Activated CD8-positive, alpha-beta T cell treated with anti-CD3 and anti-CD28 coated beads, Interleukin-2, amount 10 ng/mL, durations not matched to agents 7 days and 5 days (primary cell): ENCODE measurements around the gene A3GALT2. TPM values are rescaled to one million over a fixed set of nuclear protein-coding genes. Genes with fewer than 3 reads are reported as not detected.

Source experiments
- ATAC-seq: fragments of 150-1000 bp; cut with Tn5 transposase; one replicate; pipeline ENCODE4 v1.10.0; 2021; ENCODE audit warnings: moderate library complexity
- CTCF ChIA-PET: fragments of 350-600 bp; sonication (Branson Sonifier 250); formaldehyde crosslinking; loops from one replicate; lab custom pipeline; 2021; ENCODE audit warnings: antibody characterized with exemption; lab: Charles Lee
- POLR2A ChIA-PET: fragments of 350-600 bp; sonication (Branson Sonifier 250); formaldehyde crosslinking; loops from one replicate; lab custom pipeline; 2021; ENCODE audit warnings: antibody characterized with exemption; lab: Charles Lee
- DNase-seq: peaks from one replicate; pipeline ENCODE4 v3.0.0-alpha.2; 2020
- H3K27ac Mint-ChIP-seq: one replicate; pipeline ENCODE4 v1.8.0; 2021; ENCODE audit warnings: mild to moderate bottlenecking, mixed read lengths
- H3K27me3 Mint-ChIP-seq: one replicate; pipeline ENCODE4 v1.8.0; 2021; ENCODE audit warnings: low read depth, mixed read lengths
- H3K36me3 Mint-ChIP-seq: one replicate; pipeline ENCODE4 v1.8.0; 2021; ENCODE audit warnings: low read depth, mixed read lengths
- H3K4me1 Mint-ChIP-seq: one replicate; pipeline ENCODE4 v1.8.0; 2021; ENCODE audit warnings: low read depth, mixed read lengths
- H3K4me3 Mint-ChIP-seq: one replicate; pipeline ENCODE4 v1.8.0; 2021; ENCODE audit warnings: mild to moderate bottlenecking, mixed read lengths
- H3K9me3 Mint-ChIP-seq: one replicate; pipeline ENCODE4 v1.8.0; 2022; ENCODE audit warnings: mixed read lengths; ENCODE audit not compliant: insufficient read depth
- total RNA-seq, 2 experiments: library from RNA; stranded (reverse); gene quantifications; one replicate each; pipeline ENCODE4 v1.2.3, GENCODE V29; 2021

Gene A3GALT2
- total RNA-seq, 2 experiments from 2014 or later = not detected

GRCh38 chr1:33341190-33341589 lies 20.3 kb upstream of the A3GALT2 start:
- DNase-seq (no peak), ATAC-seq (no peak)
- H3K9me3 Mint-ChIP-seq = no peaks in the 10 kb centered on the region
- H3K27ac Mint-ChIP-seq = no peak overlapping the region
- ChIA-PET CTCF (no interaction called here), POLR2A (no interaction called here)
- peaks cover 24% of the 10 kb centered on the region for H3K36me3 Mint-ChIP-seq
- peaks cover 28% of the 10 kb centered on the region for H3K4me1 Mint-ChIP-seq
- no peak overlapping the region for H3K4me3 Mint-ChIP-seq
- H3K27me3 Mint-ChIP-seq = no peaks in the 10 kb centered on the region

- no peak for ATAC-seq
- Mint-ChIP-seq H3K27ac (no peak overlapping the region), H3K36me3 (peaks cover 24% of the 10 kb centered on the region), H3K4me3 (no peak overlapping the region), H3K4me1 (peaks cover 31% of the 10 kb centered on the region), H3K27me3 (no peaks in the 10 kb centered on the region), H3K9me3 (no peaks in the 10 kb centered on the region)
- no peak for DNase-seq
- CTCF ChIA-PET = interaction anchor here (1.0 to 2.5 kb wide), 2 partner anchors 8 to 43 kb away, joined by 3 to 13 read pairs; no protein-coding TSS in a partner anchor
- POLR2A ChIA-PET = no interaction called here
These were observed 18.5 kb upstream of the A3GALT2 start for GRCh38 chr1:33339413-33339812.

GRCh38 chr1:33338440-33339211 lies 17.7 kb upstream of the A3GALT2 start:
- DNase-seq = no peak
- ChIA-PET CTCF (interaction anchor here (1.0 to 2.5 kb wide), 2 partner anchors 9 to 43 kb away, joined by 3 to 13 read pairs; no protein-coding TSS in a partner anchor), POLR2A (no interaction called here)
- H3K27me3 Mint-ChIP-seq = no peaks in the 10 kb centered on the region
- peaks cover 22% of the 10 kb centered on the region for H3K36me3 Mint-ChIP-seq
- no peak overlapping the region for H3K27ac Mint-ChIP-seq
- ATAC-seq = no peak
- H3K4me3 Mint-ChIP-seq = no peak overlapping the region
- H3K9me3 Mint-ChIP-seq = no peaks in the 10 kb centered on the region
- H3K4me1 Mint-ChIP-seq = peaks cover 23% of the 10 kb centered on the region

GRCh38 chr1:33338048-33338439 lies 17.1 kb upstream of the A3GALT2 start:
- H3K9me3 Mint-ChIP-seq = no peaks in the 10 kb centered on the region
- ATAC-seq (no peak), DNase-seq (no peak)
- H3K4me3 Mint-ChIP-seq = no peak overlapping the region
- peaks cover 20% of the 10 kb centered on the region for H3K36me3 Mint-ChIP-seq
- H3K4me1 Mint-ChIP-seq = peaks cover 21% of the 10 kb centered on the region
- ChIA-PET POLR2A (no interaction called here), CTCF (interaction anchor here (1.0 to 2.5 kb wide), 2 partner anchors 10 to 42 kb away, joined by 3 to 13 read pairs; no protein-coding TSS in a partner anchor)
- H3K27ac Mint-ChIP-seq = no peak overlapping the region
- no peaks in the 10 kb centered on the region for H3K27me3 Mint-ChIP-seq

- DNase-seq = no peak
- ChIA-PET CTCF (interaction anchor here (1.2 to 3.3 kb wide), 2 partner anchors 39 to 42 kb away, joined by 3 to 13 read pairs; no protein-coding TSS in a partner anchor), POLR2A (no interaction called here)
- no peak overlapping the region for H3K27ac Mint-ChIP-seq
- no peaks in the 10 kb centered on the region for H3K27me3 Mint-ChIP-seq
- peaks cover 21% of the 10 kb centered on the region for H3K4me1 Mint-ChIP-seq
- ATAC-seq = no peak
- H3K9me3 Mint-ChIP-seq = no peaks in the 10 kb centered on the region
- H3K4me3 Mint-ChIP-seq = no peak overlapping the region
- peaks cover 22% of the 10 kb centered on the region for H3K36me3 Mint-ChIP-seq
These were observed 16.5 kb upstream of the A3GALT2 start for GRCh38 chr1:33337441-33337840.

GRCh38 chr1:33336580-33336979 lies 15.7 kb upstream of the A3GALT2 start:
- H3K9me3 Mint-ChIP-seq = no peaks in the 10 kb centered on the region
- no peak overlapping the region for H3K27ac Mint-ChIP-seq
- POLR2A ChIA-PET = no interaction called here
- H3K27me3 Mint-ChIP-seq = no peaks in the 10 kb centered on the region
- DNase-seq (no peak), ATAC-seq (no peak)
- H3K4me1 Mint-ChIP-seq = peaks cover 21% of the 10 kb centered on the region
- H3K4me3 Mint-ChIP-seq = no peak overlapping the region
- CTCF ChIA-PET = interaction anchor here (0.7 to 3.3 kb wide), 4 partner anchors 14 to 41 kb away, joined by 3 to 13 read pairs (median 3); no protein-coding TSS in a partner anchor
- H3K36me3 Mint-ChIP-seq = peaks cover 26% of the 10 kb centered on the region

- H3K36me3 Mint-ChIP-seq = peaks cover 25% of the 10 kb centered on the region
- DNase-seq (no peak), ATAC-seq (no peak)
- peak overlapping the region; percentile 58 for H3K27ac Mint-ChIP-seq
- H3K27me3 Mint-ChIP-seq = no peaks in the 10 kb centered on the region
- peaks cover 12% of the 10 kb centered on the region for H3K4me1 Mint-ChIP-seq
- POLR2A ChIA-PET = no interaction called here
- no peaks in the 10 kb centered on the region for H3K9me3 Mint-ChIP-seq
- CTCF ChIA-PET = interaction anchor here (3.3 kb wide), 1 partner anchor 39 kb away, joined by 13 read pairs; no protein-coding TSS in a partner anchor
- H3K4me3 Mint-ChIP-seq = no peak overlapping the region
These were observed 14.1 kb upstream of the A3GALT2 start for GRCh38 chr1:33335020-33335419.

GRCh38 chr1:33334081-33334552 lies 13.2 kb upstream of the A3GALT2 start:
- POLR2A ChIA-PET = no interaction called here
- CTCF ChIA-PET = interaction anchor here (1.6 kb wide), 1 partner anchor 39 kb away, joined by 3 read pairs; no protein-coding TSS in a partner anchor
- H3K27me3 Mint-ChIP-seq = no peaks in the 10 kb centered on the region
- ATAC-seq (no peak), DNase-seq (no peak)
- no peak overlapping the region for H3K27ac Mint-ChIP-seq
- H3K9me3 Mint-ChIP-seq = no peaks in the 10 kb centered on the region
- peaks cover 10% of the 10 kb centered on the region for H3K4me1 Mint-ChIP-seq
- H3K4me3 Mint-ChIP-seq = no peak overlapping the region
- H3K36me3 Mint-ChIP-seq = peaks cover 31% of the 10 kb centered on the region

- no peak for ATAC-seq
- no peak for DNase-seq
- ChIA-PET POLR2A (no interaction called here), CTCF (interaction anchor here (1.6 kb wide), 1 partner anchor 38 kb away, joined by 3 read pairs; no protein-coding TSS in a partner anchor)
- Mint-ChIP-seq H3K36me3 (peaks cover 42% of the 10 kb centered on the region), H3K27me3 (no peaks in the 10 kb centered on the region), H3K27ac (no peak overlapping the region), H3K4me1 (peaks cover 10% of the 10 kb centered on the region), H3K9me3 (no peaks in the 10 kb centered on the region), H3K4me3 (no peak overlapping the region)
These were observed 12.0 kb upstream of the A3GALT2 start for GRCh38 chr1:33332881-33333280.

GRCh38 chr1:33332357-33332789 lies 11.5 kb upstream of the A3GALT2 start:
- CTCF ChIA-PET = no interaction called here
- POLR2A ChIA-PET = no interaction called here
- ATAC-seq (no peak), DNase-seq (no peak)
- H3K4me1 Mint-ChIP-seq = peaks cover 12% of the 10 kb centered on the region
- H3K27ac Mint-ChIP-seq = no peak overlapping the region
- peaks cover 46% of the 10 kb centered on the region for H3K36me3 Mint-ChIP-seq
- no peak overlapping the region for H3K4me3 Mint-ChIP-seq
- H3K27me3 Mint-ChIP-seq = no peaks in the 10 kb centered on the region
- no peaks in the 10 kb centered on the region for H3K9me3 Mint-ChIP-seq

GRCh38 chr1:33331444-33332356 lies 10.8 kb upstream of the A3GALT2 start:
- no peak overlapping the region for H3K4me3 Mint-ChIP-seq
- H3K27ac Mint-ChIP-seq = no peak overlapping the region
- H3K36me3 Mint-ChIP-seq = peaks cover 49% of the 10 kb centered on the region
- DNase-seq (no peak), ATAC-seq (no peak)
- H3K9me3 Mint-ChIP-seq = no peaks in the 10 kb centered on the region
- H3K27me3 Mint-ChIP-seq = no peaks in the 10 kb centered on the region
- ChIA-PET POLR2A (no interaction called here), CTCF (no interaction called here)
- H3K4me1 Mint-ChIP-seq = peaks cover 12% of the 10 kb centered on the region
